ENCODE results near the gene PITPNM1. TPM values are rescaled to one million over a fixed set of nuclear protein-coding genes. Genes with fewer than 3 reads are reported as not detected.
A peak's percentile ranks its signal among the peaks of the same experiment; 100 is the strongest.
"Not testable (repeated sequence)": the region's sequence is repeated elsewhere in the genome, so short reads cannot be mapped to it uniquely, and the experiment has no call there.

The PITPNM1 gene
- total RNA-seq (10 to 100 TPM; 90.0 to 94.8 TPM), total RNA-seq (19.5 to 178 (median 107) reads per million in 172 experiments)
- 58.5 TPM for polyA plus RNA-seq (2013, experiment 1 of 2)
- polyA plus RNA-seq (2013, experiment 2 of 2), result 69.8 TPM

DNA sequence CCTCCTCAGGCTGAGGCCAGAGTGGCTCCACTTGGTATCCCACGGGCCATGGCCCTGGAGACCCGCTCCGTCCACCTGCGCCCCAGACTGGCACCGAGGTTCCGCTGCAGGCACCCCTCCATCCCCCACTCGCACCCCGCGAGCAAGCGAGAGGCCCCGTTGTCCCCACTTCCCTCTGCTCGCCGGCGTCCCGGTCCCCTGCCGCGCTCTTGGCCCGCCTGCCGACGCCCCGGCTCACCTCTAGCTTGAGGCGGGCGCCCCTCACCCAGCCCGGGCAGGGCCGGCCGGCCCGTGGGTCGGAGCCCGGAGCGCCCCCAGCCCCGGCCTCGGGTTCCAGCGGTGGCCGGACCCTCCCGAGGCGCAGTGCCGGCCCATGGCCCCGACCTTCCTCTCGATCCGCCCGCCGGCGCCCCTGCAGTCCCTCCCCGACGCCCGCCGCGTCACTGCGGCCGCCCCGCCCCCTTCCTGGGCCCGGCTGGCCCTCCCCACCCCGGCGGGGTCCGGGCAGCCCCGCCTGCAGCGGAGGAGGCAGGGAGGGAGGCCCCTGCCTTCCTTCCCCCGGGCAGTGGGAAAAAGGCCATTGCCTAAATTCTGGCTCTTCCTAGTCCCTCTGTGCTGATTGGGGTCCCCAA is at the start of gene PITPNM1:
Gene PITPNM1 (minus strand): TSS at position 414 of the 632 bp plus-strand sequence. CDS start 1,183 bp downstream, outside the sequence.
- intact Hi-C loops (cut with DNase I, micrococcal nuclease), result loop anchor here (1.0 to 10.0 kb wide), 5 partner anchors 18 to 263 kb away; partner anchors contain the start of genes CARNS1 (in 1 of the 2), PPP1CA (in 1 of the 2) and TBC1D10C (in 1 of the 2)
- H3K4me3 Mint-ChIP-seq, result peak within 1 kb of the TSS; percentile 94
- TF ChIP-seq, protein P1, sequence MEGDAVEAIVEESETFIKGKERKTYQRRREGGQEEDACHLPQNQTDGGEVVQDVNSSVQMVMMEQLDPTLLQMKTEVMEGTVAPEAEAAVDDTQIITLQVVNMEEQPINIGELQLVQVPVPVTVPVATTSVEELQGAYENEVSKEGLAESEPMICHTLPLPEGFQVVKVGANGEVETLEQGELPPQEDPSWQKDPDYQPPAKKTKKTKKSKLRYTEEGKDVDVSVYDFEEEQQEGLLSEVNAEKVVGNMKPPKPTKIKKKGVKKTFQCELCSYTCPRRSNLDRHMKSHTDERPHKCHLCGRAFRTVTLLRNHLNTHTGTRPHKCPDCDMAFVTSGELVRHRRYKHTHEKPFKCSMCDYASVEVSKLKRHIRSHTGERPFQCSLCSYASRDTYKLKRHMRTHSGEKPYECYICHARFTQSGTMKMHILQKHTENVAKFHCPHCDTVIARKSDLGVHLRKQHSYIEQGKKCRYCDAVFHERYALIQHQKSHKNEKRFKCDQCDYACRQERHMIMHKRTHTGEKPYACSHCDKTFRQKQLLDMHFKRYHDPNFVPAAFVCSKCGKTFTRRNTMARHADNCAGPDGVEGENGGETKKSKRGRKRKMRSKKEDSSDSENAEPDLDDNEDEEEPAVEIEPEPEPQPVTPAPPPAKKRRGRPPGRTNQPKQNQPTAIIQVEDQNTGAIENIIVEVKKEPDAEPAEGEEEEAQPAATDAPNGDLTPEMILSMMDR (IDR thresholded peaks at IDR 0.05), result no peak
- Histone ChIP-seq H3K4me1 (ENCODE audit: insufficient read depth, low read length) (peaks cover 68% of the 10 kb centered on the region), H3K27ac (ENCODE audit: low read depth in 1 of 2, low read length in 2 of 2) (peak within 1 kb of the TSS; percentile 79 to 82), H3K4me3 (ENCODE audit: low read length) (peak within 1 kb of the TSS; percentile 97), H3K9me3 (ENCODE audit: control insufficient read depth in 1 of 2, insufficient read depth in 1 of 2, low read length in 2 of 2) (no peaks in the 10 kb centered on the region), H3K36me3 (ENCODE audit: insufficient read depth, low read length) (peaks cover 39% of the 10 kb centered on the region), H3K27me3 (ENCODE audit: control insufficient read depth in 1 of 2, insufficient read depth in 2 of 2, low read length in 2 of 2) (no peaks in the 10 kb centered on the region)
- DNase-seq, result peak in 13 of 14 experiments; percentile 45 to 88 (median 76)
- H3K36me3 Mint-ChIP-seq (ENCODE audit: low read depth), result peaks cover 43% of the 10 kb centered on the region
- no peaks in the 10 kb centered on the region for H3K27me3 Mint-ChIP-seq
- CTCF ChIA-PET, result interaction anchor here (0.9 to 1.9 kb wide), 9 partner anchors 20 to 188 kb away, joined by 3 to 8 read pairs (median 4); partner anchors contain the start of genes RAD9A and TMEM134
- peaks cover 59% of the 10 kb centered on the region for H3K4me1 Mint-ChIP-seq (ENCODE audit: low read depth)
- no peaks in the 10 kb centered on the region for H3K9me3 Mint-ChIP-seq
- peak within 1 kb of the TSS; percentile 98 for H3K27ac Mint-ChIP-seq
- POLR2A ChIA-PET, result interaction anchor here (0.6 to 3.0 kb wide), 11 partner anchors 21 to 151 kb away, joined by 3 to 35 read pairs (median 6); partner anchors contain the start of genes AIP, POLD4, PPP1CA and PTPRCAP
- no peak for ATAC-seq (ENCODE audit: poor library complexity)

DNA sequence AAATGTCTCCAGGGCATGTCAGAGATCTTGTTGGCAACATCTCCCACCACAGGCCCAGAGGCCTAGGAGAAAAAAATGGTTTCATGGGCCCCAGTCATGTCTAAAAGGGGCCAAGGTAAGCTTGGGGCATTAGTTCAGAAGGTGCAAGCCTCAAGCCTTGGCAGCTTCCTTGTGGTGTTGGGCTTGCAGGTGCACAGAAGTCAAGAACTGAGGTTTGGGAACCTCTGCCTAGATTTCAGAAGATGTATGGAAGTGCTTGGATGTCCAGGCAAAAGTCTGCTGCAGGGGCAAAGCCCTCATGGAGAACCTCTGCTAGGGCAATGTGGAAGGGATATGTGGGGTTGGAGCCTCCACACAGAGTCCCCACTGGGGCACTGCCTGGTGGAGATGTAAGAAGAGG is 46.5 kb upstream of the PITPNM1 start:
- CTCF ChIA-PET, result interaction anchor here (1.2 kb wide), 1 partner anchor 150 kb away, joined by 3 read pairs; the partner anchor contains the start of gene PPP1CA
- intact Hi-C loops (cut with DNase I, micrococcal nuclease); H3K27ac Mint-ChIP-seq; H3K4me1 ChIP-seq (ENCODE audit: insufficient read depth, low read length); H3K36me3 ChIP-seq (ENCODE audit: insufficient read depth, low read length); H3K4me3 Mint-ChIP-seq; H3K27me3 ChIP-seq (ENCODE audit: control insufficient read depth in 1 of 2, insufficient read depth in 2 of 2, low read length in 2 of 2); H3K27ac ChIP-seq (ENCODE audit: low read depth in 1 of 2, low read length in 2 of 2); H3K36me3 Mint-ChIP-seq (ENCODE audit: low read depth); H3K9me3 ChIP-seq (ENCODE audit: control insufficient read depth in 1 of 2, insufficient read depth in 1 of 2, low read length in 2 of 2); H3K4me3 ChIP-seq (ENCODE audit: low read length); ATAC-seq (ENCODE audit: poor library complexity); H3K4me1 Mint-ChIP-seq (ENCODE audit: low read depth); H3K27me3 Mint-ChIP-seq; H3K9me3 Mint-ChIP-seq; DNase-seq: not testable (repeated sequence)
- POLR2A ChIA-PET, result interaction anchor here (0.6 kb wide), 1 partner anchor 8 kb away, joined by 3 read pairs; no protein-coding TSS in a partner anchor

DNA sequence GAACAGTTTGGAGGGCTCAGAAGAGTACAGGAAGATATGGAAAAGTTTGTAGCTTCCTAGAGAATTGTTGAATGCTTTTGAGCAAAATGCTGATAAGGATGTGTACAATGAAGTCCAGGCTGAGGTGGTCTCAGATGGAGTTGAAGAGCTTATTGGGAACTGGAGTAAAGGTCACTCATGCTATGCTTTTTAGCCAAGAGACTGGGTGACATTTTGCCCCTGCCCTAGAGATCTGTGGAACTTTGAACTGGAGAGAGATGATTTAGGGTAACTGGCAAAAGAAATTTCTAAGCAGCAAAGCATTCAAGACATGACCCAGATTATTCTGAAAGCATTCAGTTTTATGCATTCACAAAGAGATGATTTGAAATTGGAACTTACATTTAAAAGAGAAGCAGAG is 46.0 kb upstream of the PITPNM1 start:
- Mint-ChIP-seq H3K27me3 (peaks cover 7% of the 10 kb centered on the region), H3K9me3 (peaks cover 5% of the 10 kb centered on the region), H3K27ac (no peak overlapping the region), H3K36me3 (ENCODE audit: low read depth) (no peaks in the 10 kb centered on the region), H3K4me3 (no peak overlapping the region), H3K4me1 (ENCODE audit: low read depth) (no peaks in the 10 kb centered on the region)
- intact Hi-C loops (cut with DNase I, micrococcal nuclease), result no loop called here
- Histone ChIP-seq H3K4me1 (ENCODE audit: insufficient read depth, low read length) (no peaks in the 10 kb centered on the region), H3K27ac (ENCODE audit: low read depth in 1 of 2, low read length in 2 of 2) (no peak overlapping the region), H3K9me3 (ENCODE audit: control insufficient read depth in 1 of 2, insufficient read depth in 1 of 2, low read length in 2 of 2) (no peaks in the 10 kb centered on the region), H3K27me3 (ENCODE audit: control insufficient read depth in 1 of 2, insufficient read depth in 2 of 2, low read length in 2 of 2) (no peaks in the 10 kb centered on the region), H3K36me3 (ENCODE audit: insufficient read depth, low read length) (no peaks in the 10 kb centered on the region), H3K4me3 (ENCODE audit: low read length) (no peak overlapping the region)
- DNase-seq (no peak), ATAC-seq (ENCODE audit: poor library complexity) (no peak)
- ChIA-PET CTCF (no interaction called here), POLR2A (no interaction called here)
- TF ChIP-seq, protein P1 (IDR thresholded peaks at IDR 0.05), result no peak

Data from CD4-positive, alpha-beta T cell (primary cell).